Measurements from ENCODE around the gene SNAP29.
A peak's percentile ranks its signal among the peaks of the same experiment; 100 is the strongest.
"Not testable (repeated sequence)": the region's sequence is repeated elsewhere in the genome, so short reads cannot be mapped to it uniquely, and the experiment has no call there.

The SNAP29 gene

GRCh38 chr22:20935780-20936539, 77.2 kb downstream of the SNAP29 start:
- H3K9me3 ChIP-seq (replicated peaks in 1 of 2; ENCODE audit: control insufficient read depth in 2 of 2, insufficient read depth in 1 of 2, low read depth in 1 of 2, low read length in 2 of 2); H3K79me1 ChIP-seq (ENCODE audit: low read depth, low read length); H2BK120ac ChIP-seq (ENCODE audit: low read depth, low read length); H2BK5ac ChIP-seq (ENCODE audit: low read length); H4K8ac ChIP-seq (ENCODE audit: low read depth, low read length); H3K27me3 ChIP-seq (ENCODE audit: control insufficient read depth in 3 of 3, insufficient read depth in 3 of 3, low read depth in 1 of 3, low read length in 3 of 3); H3K4me2 ChIP-seq (ENCODE audit: insufficient read depth, low read length, poor library complexity, severe bottlenecking); H2AFZ ChIP-seq (ENCODE audit: low read length); H2BK15ac ChIP-seq (ENCODE audit: low read length); H3K4me1 ChIP-seq (ENCODE audit: control insufficient read depth in 2 of 2, insufficient read depth in 1 of 2, low read depth in 1 of 2, low read length in 2 of 2); H2BK12ac ChIP-seq (ENCODE audit: low read length); H3K27ac ChIP-seq (replicated peaks; ENCODE audit: low read length); H3K4me3 ChIP-seq (ENCODE audit: low read length in 2 of 2); H3K23ac ChIP-seq (ENCODE audit: low read depth, low read length, poor library complexity); H2AK5ac ChIP-seq (ENCODE audit: low read depth, low read length); H3K9ac ChIP-seq (ENCODE audit: low read depth, low read length, poor library complexity); DNase-seq (ENCODE audit: low spot score); H3K18ac ChIP-seq (ENCODE audit: low read length); H4K91ac ChIP-seq (ENCODE audit: low read depth, low read length, poor library complexity); H3K4ac ChIP-seq (ENCODE audit: low read length); H3K14ac ChIP-seq (ENCODE audit: low read length): not testable (repeated sequence)
- H3K36me3 ChIP-seq (replicated peaks in 1 of 2; ENCODE audit: control insufficient read depth in 2 of 2, insufficient read depth in 2 of 2, low read length in 2 of 2): peaks cover 27 to 86% of the 10 kb centered on the region in 2 donors
- no CpG with 5 or more reads among the region's 11 CpGs for WGBS, 2 donors (ENCODE audit: extremely low coverage in 2 of 2, insufficient read length in 2 of 2, insufficient replicate concordance in 1 of 2)

GRCh38 chr22:20937031-20937793, 78.4 kb downstream of the SNAP29 start:
- Histone ChIP-seq H3K9ac (ENCODE audit: low read depth, low read length, poor library complexity) (peak overlapping the region; percentile 63), H3K79me1 (ENCODE audit: low read depth, low read length) (peaks cover 8% of the 10 kb centered on the region), H2AFZ (ENCODE audit: low read length) (no peak overlapping the region), H3K4me2 (ENCODE audit: insufficient read depth, low read length, poor library complexity, severe bottlenecking) (no peak overlapping the region), H3K9me3 (replicated peaks in 1 of 2; ENCODE audit: control insufficient read depth in 2 of 2, insufficient read depth in 1 of 2, low read depth in 1 of 2, low read length in 2 of 2) (no peaks in the 10 kb centered on the region), H3K14ac (ENCODE audit: low read length) (peak overlapping the region; percentile 63), H3K27me3 (ENCODE audit: control insufficient read depth in 3 of 3, insufficient read depth in 3 of 3, low read depth in 1 of 3, low read length in 3 of 3) (no peaks in the 10 kb centered on the region), H2BK120ac (ENCODE audit: low read depth, low read length) (no peak overlapping the region), H2BK12ac (ENCODE audit: low read length) (no peak overlapping the region), H3K4me3 (ENCODE audit: low read length in 2 of 2) (no peak overlapping the region), H2BK5ac (ENCODE audit: low read length) (no peak overlapping the region), H3K4ac (ENCODE audit: low read length) (no peak overlapping the region), H3K36me3 (replicated peaks in 1 of 2; ENCODE audit: control insufficient read depth in 2 of 2, insufficient read depth in 2 of 2, low read length in 2 of 2) (peaks cover 27 to 85% of the 10 kb centered on the region in 2 donors), H4K8ac (ENCODE audit: low read depth, low read length) (no peak overlapping the region), H3K4me1 (ENCODE audit: control insufficient read depth in 2 of 2, insufficient read depth in 1 of 2, low read depth in 1 of 2, low read length in 2 of 2) (peaks cover 0 to 2% of the 10 kb centered on the region in 2 donors), H2BK15ac (ENCODE audit: low read length) (no peak overlapping the region), H3K23ac (ENCODE audit: low read depth, low read length, poor library complexity) (peak overlapping the region; percentile 16), H2AK5ac (ENCODE audit: low read depth, low read length) (no peak overlapping the region), H3K27ac (replicated peaks; ENCODE audit: low read length) (no peak overlapping the region), H4K91ac (ENCODE audit: low read depth, low read length, poor library complexity) (no peak overlapping the region), H3K18ac (ENCODE audit: low read length) (no peak overlapping the region)
- DNase-seq (ENCODE audit: low spot score): no peak
- no CpG with 5 or more reads among the region's 12 CpGs for WGBS, 2 donors (ENCODE audit: extremely low coverage in 2 of 2, insufficient read length in 2 of 2, insufficient replicate concordance in 1 of 2)

GRCh38 chr22:20937794-20938671, 79.2 kb downstream of the SNAP29 start:
- H3K4me1 ChIP-seq (ENCODE audit: control insufficient read depth in 2 of 2, insufficient read depth in 1 of 2, low read depth in 1 of 2, low read length in 2 of 2): peaks cover 0 to 2% of the 10 kb centered on the region in 2 donors
- H2BK12ac ChIP-seq (ENCODE audit: low read length): no peak overlapping the region
- H3K23ac ChIP-seq (ENCODE audit: low read depth, low read length, poor library complexity): no peak overlapping the region
- H4K91ac ChIP-seq (ENCODE audit: low read depth, low read length, poor library complexity): no peak overlapping the region
- no peak overlapping the region for H3K18ac ChIP-seq (ENCODE audit: low read length)
- H3K27ac ChIP-seq (replicated peaks; ENCODE audit: low read length): no peak overlapping the region
- H3K36me3 ChIP-seq (replicated peaks in 1 of 2; ENCODE audit: control insufficient read depth in 2 of 2, insufficient read depth in 2 of 2, low read length in 2 of 2): peaks cover 27 to 86% of the 10 kb centered on the region in 2 donors
- H3K27me3 ChIP-seq (ENCODE audit: control insufficient read depth in 3 of 3, insufficient read depth in 3 of 3, low read depth in 1 of 3, low read length in 3 of 3): no peaks in the 10 kb centered on the region
- H3K4me2 ChIP-seq (ENCODE audit: insufficient read depth, low read length, poor library complexity, severe bottlenecking): no peak overlapping the region
- H2BK5ac ChIP-seq (ENCODE audit: low read length): no peak overlapping the region
- H3K14ac ChIP-seq (ENCODE audit: low read length): no peak overlapping the region
- no peak overlapping the region for H2BK120ac ChIP-seq (ENCODE audit: low read depth, low read length)
- H3K9me3 ChIP-seq (replicated peaks in 1 of 2; ENCODE audit: control insufficient read depth in 2 of 2, insufficient read depth in 1 of 2, low read depth in 1 of 2, low read length in 2 of 2): no peaks in the 10 kb centered on the region
- H3K79me1 ChIP-seq (ENCODE audit: low read depth, low read length): peaks cover 8% of the 10 kb centered on the region
- H3K4me3 ChIP-seq (ENCODE audit: low read length in 2 of 2): no peak overlapping the region
- no peak overlapping the region for H2AK5ac ChIP-seq (ENCODE audit: low read depth, low read length)
- H4K8ac ChIP-seq (ENCODE audit: low read depth, low read length): no peak overlapping the region
- WGBS, 2 donors (ENCODE audit: extremely low coverage in 2 of 2, insufficient read length in 2 of 2, insufficient replicate concordance in 1 of 2): no CpG with 5 or more reads among the region's 8 CpGs
- H3K4ac ChIP-seq (ENCODE audit: low read length): no peak overlapping the region
- no peak overlapping the region for H2BK15ac ChIP-seq (ENCODE audit: low read length)
- no peak for DNase-seq (ENCODE audit: low spot score)
- no peak overlapping the region for H3K9ac ChIP-seq (ENCODE audit: low read depth, low read length, poor library complexity)
- H2AFZ ChIP-seq (ENCODE audit: low read length): no peak overlapping the region

All from neuronal stem cell (in vitro differentiated cells).